D721Med (cell line): ENCODE measurements around the gene CHD1.

Experiments
- DNase-seq: peaks from one replicate; pipeline ENCODE4 v3.0.0; 2011; ENCODE audit warnings: low spot score; ENCODE audit not compliant: insufficient read length
- FAIRE-seq: peaks from 2 replicates; lab custom pipeline; 2011; peaks lifted over from hg19 to GRCh38; lab: Jason Lieb, UNC
- CTCF ChIP-seq: IDR thresholded peaks from 2 replicates; pipeline ENCODE4 v1.5.1; 2012; ENCODE audit warnings: mild to moderate bottlenecking, control low read depth; ENCODE audit not compliant: insufficient read depth; ENCODE audit errors: missing control alignments

CHD1 gene

GRCh38 chr5:98928873-98929709 is at the start of gene CHD1:
Gene CHD1, minus strand, starts transcription at chr5:98929007. Its CDS starts 2,621 bp downstream, at chr5:98926386.
- DNase-seq (peak; percentile 55), FAIRE-seq (no peak)
- TF ChIP-seq CTCF: no peak

DNA sequence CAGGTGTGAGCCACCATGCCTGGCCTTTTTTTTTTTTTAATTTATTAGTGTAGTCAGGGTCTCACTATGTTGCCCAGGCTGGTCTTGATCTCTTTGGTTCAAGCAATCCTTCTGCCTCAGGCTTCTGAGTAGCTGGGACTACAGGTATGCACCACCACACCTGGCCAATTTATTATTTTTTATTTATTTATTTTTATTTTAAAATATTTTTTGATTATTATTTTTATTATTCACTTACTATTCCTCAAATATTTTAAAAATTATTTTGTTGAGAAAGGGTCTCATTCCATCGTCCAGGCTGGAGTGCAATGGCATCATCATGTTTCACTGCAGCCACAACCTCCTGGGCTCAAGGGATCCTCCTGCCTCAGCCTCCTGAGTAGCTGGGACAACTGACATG is 49.7 kb upstream of the CHD1 start:
- DNase-seq (no peak), FAIRE-seq (no peak)
- TF ChIP-seq CTCF: no peak

- FAIRE-seq (no peak), DNase-seq (no peak)
Observed at GRCh38 chr5:98977723-98978122, 48.9 kb upstream of the CHD1 start.

GRCh38 chr5:98975682-98976407 is 47.0 kb upstream of the CHD1 start:
- TF ChIP-seq CTCF: no peak
- DNase-seq (no peak), FAIRE-seq (no peak)

More at GRCh38 chr5:98977723-98978122, 48.9 kb upstream of the CHD1 start:
- TF ChIP-seq CTCF: no peak

GRCh38 chr5:98975223-98975622 is 46.4 kb upstream of the CHD1 start:
- no peak for FAIRE-seq
- no peak for DNase-seq
- TF ChIP-seq CTCF: no peak

- no peak for FAIRE-seq
- DNase-seq: no peak
- no peak for TF ChIP-seq CTCF
Observed at GRCh38 chr5:98969400-98969799, 40.6 kb upstream of the CHD1 start.
